Activated T-cell treated with anti-CD3 and anti-CD28 coated beads, Interleukin-2, amount 50 U/mL, for 72 hours (primary cell): Measurements from ENCODE around the gene GLRA1. TPM values are rescaled to one million over a fixed set of nuclear protein-coding genes. Genes with fewer than 3 reads are reported as not detected.

Source experiments
- ATAC-seq, 2 donors: fragments of 150-1000 bp; cut with Tn5 transposase; replicated peaks in 1 of 2; 2 replicates each; pipeline ENCODE4 v1.10.0; 2021; ENCODE audit warnings: moderate library complexity in 2 of 2, mild to moderate bottlenecking in 1 of 2
- DNase-seq, 2 donors: peaks; one replicate each; pipeline ENCODE4 v3.0.0; 2021 to 2022; ENCODE audit warnings: mixed read lengths in 1 of 2
- H3K27ac Mint-ChIP-seq: one replicate; pipeline ENCODE4 v1.8.0; 2022; ENCODE audit warnings: mild to moderate bottlenecking, moderate library complexity, mixed read lengths
- H3K27me3 Mint-ChIP-seq: one replicate; pipeline ENCODE4 v1.8.0; 2022; ENCODE audit warnings: low read depth, mixed read lengths
- H3K36me3 Mint-ChIP-seq, 2 donors: one replicate each; pipeline ENCODE4 v1.8.0; 2022; ENCODE audit warnings: mixed read lengths in 2 of 2, mild to moderate bottlenecking in 1 of 2; ENCODE audit not compliant: insufficient read depth in 2 of 2
- H3K4me1 Mint-ChIP-seq: one replicate; pipeline ENCODE4 v1.8.0; 2022; ENCODE audit warnings: low read depth, mixed read lengths
- H3K4me3 Mint-ChIP-seq, 2 donors: one replicate each; pipeline ENCODE4 v1.8.0; 2022; ENCODE audit warnings: mild to moderate bottlenecking in 2 of 2, mixed read lengths in 2 of 2, moderate library complexity in 2 of 2
- H3K9me3 Mint-ChIP-seq, 2 donors: one replicate each; pipeline ENCODE4 v1.8.0; 2022; ENCODE audit warnings: mixed read lengths in 2 of 2
- total RNA-seq, 2 donors: library from RNA; stranded (reverse); gene quantifications; one replicate each; pipeline ENCODE4 v1.2.3, GENCODE V29; 2022

The GLRA1 gene
- total RNA-seq, 2 donors from 2014 or later, result not detected

DNA sequence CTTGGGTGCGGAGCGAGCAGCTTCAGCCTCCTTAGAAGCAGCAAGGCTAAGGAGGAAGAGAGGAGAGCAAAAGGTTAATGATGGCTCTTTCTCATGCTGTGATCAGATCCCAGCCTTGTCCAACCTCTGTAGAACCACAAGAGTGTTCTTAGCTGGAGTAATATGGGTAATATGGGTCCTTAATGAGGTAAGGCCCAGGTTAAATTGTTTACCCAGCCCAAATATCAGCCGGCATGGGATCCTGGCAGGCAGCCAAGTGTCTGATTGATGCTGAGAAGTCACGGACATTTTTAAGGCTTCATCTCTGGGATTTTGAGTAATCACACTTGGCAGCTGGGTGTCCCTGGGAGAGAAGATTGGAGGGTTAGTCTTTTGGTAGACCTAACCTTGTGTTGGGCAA, 32.3 kb downstream of the GLRA1 start:
- DNase-seq (no peak), ATAC-seq (no peak)
- no peaks in the 10 kb centered on the region for H3K9me3 Mint-ChIP-seq
- no peak overlapping the region for H3K4me3 Mint-ChIP-seq
- H3K36me3 Mint-ChIP-seq, result no peaks in the 10 kb centered on the region
- no peaks in the 10 kb centered on the region for H3K27me3 Mint-ChIP-seq
- no peaks in the 10 kb centered on the region for H3K4me1 Mint-ChIP-seq
- H3K27ac Mint-ChIP-seq, result no peak overlapping the region

DNA sequence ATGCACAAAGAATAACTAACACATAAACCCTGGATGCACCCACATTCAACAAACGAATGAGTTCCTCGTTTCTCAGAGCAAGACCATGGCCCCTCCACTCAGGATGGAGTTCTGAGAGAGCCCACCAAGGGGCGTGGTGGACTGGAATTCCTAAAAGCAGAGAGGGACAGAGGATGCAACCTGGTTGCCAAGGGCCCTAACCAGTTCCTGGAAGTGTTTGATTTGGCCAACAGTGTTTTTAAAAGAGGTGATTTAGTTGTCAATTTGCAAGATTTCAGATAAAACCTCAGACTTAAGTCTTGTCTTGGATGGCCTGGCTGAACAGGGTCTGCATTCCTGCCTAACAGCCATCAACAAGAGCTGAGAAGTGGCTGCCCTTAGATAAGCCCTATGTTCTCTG, 34.4 kb downstream of the GLRA1 start:
- H3K27ac Mint-ChIP-seq, result no peak overlapping the region
- no peak for DNase-seq
- H3K4me3 Mint-ChIP-seq, result no peak overlapping the region
- H3K4me1 Mint-ChIP-seq, result no peaks in the 10 kb centered on the region
- peaks cover 3% of the 10 kb centered on the region for H3K27me3 Mint-ChIP-seq
- H3K9me3 Mint-ChIP-seq, result no peaks in the 10 kb centered on the region
- ATAC-seq, result no peak
- H3K36me3 Mint-ChIP-seq, result no peaks in the 10 kb centered on the region

- peaks cover 6% of the 10 kb centered on the region for H3K27me3 Mint-ChIP-seq
- no peaks in the 10 kb centered on the region for H3K4me1 Mint-ChIP-seq
- H3K27ac Mint-ChIP-seq, result no peak overlapping the region
- no peak overlapping the region for H3K4me3 Mint-ChIP-seq
- no peaks in the 10 kb centered on the region for H3K9me3 Mint-ChIP-seq
- no peaks in the 10 kb centered on the region for H3K36me3 Mint-ChIP-seq
- ATAC-seq (no peak), DNase-seq (no peak)
Measured at GRCh38 chr5:151889614-151890013, 35.0 kb downstream of the GLRA1 start.

GRCh38 chr5:151886546-151887275, 37.9 kb downstream of the GLRA1 start:
- ATAC-seq (no peak), DNase-seq (no peak)
- Mint-ChIP-seq H3K4me3 (no peak overlapping the region), H3K27ac (no peak overlapping the region), H3K27me3 (peaks cover 6% of the 10 kb centered on the region), H3K9me3 (no peaks in the 10 kb centered on the region), H3K36me3 (no peaks in the 10 kb centered on the region), H3K4me1 (no peaks in the 10 kb centered on the region)

- no peaks in the 10 kb centered on the region for H3K36me3 Mint-ChIP-seq
- H3K4me1 Mint-ChIP-seq, result no peaks in the 10 kb centered on the region
- DNase-seq, result no peak
- no peak for ATAC-seq
- no peak overlapping the region for H3K4me3 Mint-ChIP-seq
- no peaks in the 10 kb centered on the region for H3K9me3 Mint-ChIP-seq
- peaks cover 6% of the 10 kb centered on the region for H3K27me3 Mint-ChIP-seq
- no peak overlapping the region for H3K27ac Mint-ChIP-seq
Measured at GRCh38 chr5:151885138-151885908, 39.3 kb downstream of the GLRA1 start.

- H3K27me3 Mint-ChIP-seq, result peaks cover 11% of the 10 kb centered on the region
- no peak overlapping the region for H3K4me3 Mint-ChIP-seq
- H3K27ac Mint-ChIP-seq, result no peak overlapping the region
- H3K36me3 Mint-ChIP-seq, result peaks cover 3 to 7% of the 10 kb centered on the region in 2 donors
- peaks cover 10 to 11% of the 10 kb centered on the region in 2 donors for H3K9me3 Mint-ChIP-seq
- H3K4me1 Mint-ChIP-seq, result no peaks in the 10 kb centered on the region
- DNase-seq (no peak), ATAC-seq (no peak)
Measured at GRCh38 chr5:151881621-151882225, 42.9 kb downstream of the GLRA1 start.

DNA sequence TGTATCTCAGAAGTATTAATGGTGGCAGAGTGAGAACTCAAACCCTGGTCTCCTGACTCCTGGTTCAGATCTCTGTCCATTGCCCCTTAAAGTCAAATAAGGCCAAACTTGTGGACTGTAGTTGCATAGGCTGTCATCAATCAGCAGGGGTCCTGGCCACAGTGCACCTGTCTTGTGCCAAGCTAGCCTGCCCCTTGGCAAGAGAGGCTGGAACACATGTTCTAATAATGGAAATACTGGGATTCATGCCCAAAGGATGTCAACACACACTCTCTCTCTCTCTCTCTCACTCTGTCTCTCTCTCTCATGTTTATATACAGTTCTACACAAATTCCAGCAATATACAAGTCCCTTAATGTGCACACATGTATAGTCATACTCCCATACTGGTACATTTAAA, 44.3 kb downstream of the GLRA1 start:
- peaks cover 10 to 11% of the 10 kb centered on the region in 2 donors for H3K9me3 Mint-ChIP-seq
- no peak for ATAC-seq
- H3K4me3 Mint-ChIP-seq, result no peak overlapping the region
- no peak overlapping the region for H3K27ac Mint-ChIP-seq
- no peak for DNase-seq
- no peaks in the 10 kb centered on the region for H3K4me1 Mint-ChIP-seq
- H3K36me3 Mint-ChIP-seq, result peaks cover 3 to 7% of the 10 kb centered on the region in 2 donors
- H3K27me3 Mint-ChIP-seq, result peaks cover 8% of the 10 kb centered on the region

DNA sequence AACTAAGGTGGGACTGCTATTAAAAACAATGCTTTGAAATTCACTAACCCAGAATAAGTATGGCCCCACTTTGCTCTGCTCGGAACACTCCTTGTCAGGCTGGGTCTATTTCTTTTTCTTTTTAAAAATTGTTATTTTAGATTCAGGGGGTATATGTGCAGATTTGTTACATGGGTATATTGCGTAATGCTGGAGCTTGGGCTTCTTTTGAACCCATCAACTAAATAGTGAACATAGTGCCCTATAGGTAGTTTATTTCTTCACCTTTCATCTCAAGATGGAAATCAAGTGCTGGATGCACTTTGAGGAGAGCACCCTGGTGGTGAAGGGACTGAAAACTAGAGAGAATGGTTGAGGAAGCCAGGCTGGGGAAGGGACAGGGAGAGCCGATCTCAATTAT, 51.0 kb downstream of the GLRA1 start:
- Mint-ChIP-seq H3K36me3 (peaks cover 3 to 7% of the 10 kb centered on the region in 2 donors), H3K9me3 (peaks cover 10 to 11% of the 10 kb centered on the region in 2 donors), H3K4me3 (no peak overlapping the region), H3K27ac (no peak overlapping the region), H3K27me3 (peaks cover 5% of the 10 kb centered on the region), H3K4me1 (peaks cover 2% of the 10 kb centered on the region)
- ATAC-seq, result no peak
- no peak for DNase-seq

DNA sequence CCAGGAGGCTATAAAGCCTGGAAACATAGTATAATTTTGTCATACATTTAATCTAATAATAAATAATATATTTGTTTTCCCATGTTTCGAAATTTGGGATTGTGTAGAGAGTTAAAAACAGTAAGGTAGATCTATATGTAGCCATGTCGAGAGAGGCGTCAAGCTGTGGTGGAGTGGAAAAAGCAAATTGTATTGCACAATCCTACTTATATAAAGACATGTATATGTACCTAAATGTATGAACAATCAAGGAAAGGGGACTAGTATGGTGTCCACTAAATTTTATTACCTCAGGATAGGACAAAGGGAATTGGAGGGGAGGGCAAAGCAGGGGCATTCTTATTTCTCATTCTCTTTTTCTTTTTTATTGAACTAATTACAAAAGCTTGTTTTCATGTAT, 52.0 kb downstream of the GLRA1 start:
- no peak for DNase-seq
- Mint-ChIP-seq H3K9me3 (peaks cover 5 to 7% of the 10 kb centered on the region in 2 donors), H3K27ac (no peak overlapping the region), H3K27me3 (peaks cover under 1% of the 10 kb centered on the region), H3K36me3 (peaks cover 3 to 5% of the 10 kb centered on the region in 2 donors), H3K4me3 (no peak overlapping the region), H3K4me1 (peaks cover 5% of the 10 kb centered on the region)
- no peak for ATAC-seq

GRCh38 chr5:151870820-151871219, 53.8 kb downstream of the GLRA1 start:
- no peak for DNase-seq
- Mint-ChIP-seq H3K27ac (no peak overlapping the region), H3K27me3 (no peaks in the 10 kb centered on the region), H3K36me3 (no peaks in the 10 kb centered on the region), H3K4me1 (peaks cover 5% of the 10 kb centered on the region), H3K9me3 (no peaks in the 10 kb centered on the region), H3K4me3 (no peak overlapping the region)
- ATAC-seq, result no peak

DNA sequence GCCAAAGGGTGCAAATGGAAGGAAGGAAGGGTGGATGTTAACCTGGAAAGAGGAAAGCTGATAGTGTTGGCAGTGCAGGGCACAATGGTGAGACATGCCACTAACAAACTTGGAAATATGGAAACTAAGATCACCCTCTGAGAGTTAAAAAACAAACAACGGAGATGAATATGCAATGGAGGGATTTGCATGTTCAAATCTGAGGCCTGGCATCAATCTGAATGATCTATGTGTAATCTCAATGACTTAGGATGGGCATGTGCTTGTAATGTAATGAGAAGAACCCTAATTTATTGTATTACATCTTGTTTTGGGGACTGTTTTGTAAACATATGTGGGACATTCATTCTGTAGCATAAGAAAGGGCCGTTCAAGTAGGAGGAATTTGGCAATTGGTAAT, 54.4 kb downstream of the GLRA1 start:
- Mint-ChIP-seq H3K9me3 (no peaks in the 10 kb centered on the region), H3K36me3 (no peaks in the 10 kb centered on the region), H3K27ac (no peak overlapping the region), H3K4me3 (no peak overlapping the region), H3K27me3 (no peaks in the 10 kb centered on the region), H3K4me1 (peaks cover 5% of the 10 kb centered on the region)
- no peak for ATAC-seq
- DNase-seq, result no peak

GRCh38 chr5:151869843-151870242, 54.8 kb downstream of the GLRA1 start:
- Mint-ChIP-seq H3K27me3 (no peaks in the 10 kb centered on the region), H3K4me3 (no peak overlapping the region), H3K9me3 (no peaks in the 10 kb centered on the region), H3K36me3 (no peaks in the 10 kb centered on the region), H3K4me1 (peaks cover 5% of the 10 kb centered on the region), H3K27ac (no peak overlapping the region)
- ATAC-seq (no peak), DNase-seq (no peak)

DNA sequence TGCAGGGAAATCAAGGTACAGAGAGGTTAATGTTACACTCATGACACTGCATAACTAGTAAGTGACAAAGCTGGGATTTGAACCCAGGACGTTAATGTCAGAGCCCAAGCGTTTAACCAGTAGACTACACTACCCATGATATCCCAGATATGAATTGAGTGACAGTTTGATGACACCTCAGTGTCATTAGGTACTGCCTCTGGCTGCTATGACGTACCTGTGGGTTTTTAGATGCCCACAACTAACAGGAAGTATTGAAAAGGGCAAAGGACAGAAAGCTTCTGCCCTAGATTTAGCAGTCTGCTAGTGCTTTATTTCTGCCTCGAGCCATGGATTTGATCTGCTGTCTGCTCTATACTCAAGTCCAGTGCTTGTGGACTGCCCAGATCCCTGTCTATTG, 56.2 kb downstream of the GLRA1 start:
- Mint-ChIP-seq H3K36me3 (no peaks in the 10 kb centered on the region), H3K27me3 (no peaks in the 10 kb centered on the region), H3K27ac (no peak overlapping the region), H3K4me3 (no peak overlapping the region), H3K9me3 (no peaks in the 10 kb centered on the region), H3K4me1 (peaks cover 5% of the 10 kb centered on the region)
- ATAC-seq (peak in 1 of 2 donors; percentile 75), DNase-seq (peak in 1 of 2 donors; percentile 10)
